ENCODE measurements around the gene SSR4. TPM values are rescaled to one million over a fixed set of nuclear protein-coding genes. Genes with fewer than 3 reads are reported as not detected.

Gene SSR4
- total RNA-seq, 2 donors from 2014 or later: 204 to 212 TPM

DNA sequence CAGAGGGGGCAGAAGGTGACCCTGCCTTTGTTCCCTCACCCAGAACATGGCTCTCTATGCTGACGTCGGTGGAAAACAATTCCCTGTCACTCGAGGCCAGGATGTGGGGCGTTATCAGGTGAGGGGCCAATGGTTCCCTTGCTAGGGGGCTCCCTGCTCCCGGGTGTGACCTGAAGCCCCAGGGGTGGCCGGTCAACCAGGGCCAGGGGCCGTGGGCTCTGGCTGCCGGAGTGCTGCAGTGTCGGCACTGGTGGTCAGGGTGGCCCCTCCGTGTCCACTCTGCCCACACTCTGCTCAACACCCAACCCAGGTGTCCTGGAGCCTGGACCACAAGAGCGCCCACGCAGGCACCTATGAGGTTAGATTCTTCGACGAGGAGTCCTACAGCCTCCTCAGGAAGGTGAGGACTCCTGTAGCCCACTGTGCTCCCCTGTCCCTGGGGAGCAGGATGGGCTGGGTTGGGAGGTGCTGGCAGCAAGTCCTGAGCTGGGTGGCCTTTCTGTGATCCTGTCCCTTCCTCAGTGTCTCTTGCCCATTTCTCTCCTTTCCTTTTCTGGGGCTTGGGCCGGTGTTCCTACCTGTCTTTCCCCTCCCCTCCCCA is 3.0 kb downstream of the SSR4 start:
- no peaks in the 10 kb centered on the region for H3K9me3 ChIP-seq (ENCODE audit: control insufficient read depth, low read length, poor library complexity, severe bottlenecking)
- ATAC-seq (no peak), DNase-seq (no peak)
- Mint-ChIP-seq H3K4me1 (peaks cover 16% of the 10 kb centered on the region), H3K36me3 (ENCODE audit: low read depth) (no peaks in the 10 kb centered on the region), H3K4me3 (no peak overlapping the region), H3K27ac (no peak overlapping the region), H3K27me3 (no peaks in the 10 kb centered on the region)

DNA sequence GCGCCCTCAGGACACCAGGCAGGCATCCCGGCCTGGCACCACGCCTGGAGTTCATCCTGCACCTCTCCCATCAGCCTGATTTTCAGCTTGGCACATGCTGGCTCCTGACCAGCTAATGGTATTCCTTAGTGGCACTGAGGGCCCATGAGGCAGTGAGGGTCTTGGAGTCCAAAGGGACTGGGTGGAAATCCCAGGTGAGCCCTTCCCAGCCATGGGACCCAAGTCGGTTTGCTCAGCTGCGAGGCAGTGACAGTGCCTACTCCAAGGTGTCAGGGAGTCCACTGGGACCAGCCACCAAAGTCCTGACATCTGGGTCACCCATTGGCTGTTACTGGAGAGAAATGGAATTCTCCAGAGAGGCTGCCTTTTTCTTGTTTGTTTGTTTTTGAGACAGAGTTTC is 4.9 kb downstream of the SSR4 start:
- Mint-ChIP-seq H3K4me1 (peaks cover 10% of the 10 kb centered on the region), H3K27ac (no peak overlapping the region), H3K27me3 (no peaks in the 10 kb centered on the region), H3K36me3 (ENCODE audit: low read depth) (no peaks in the 10 kb centered on the region), H3K4me3 (no peak overlapping the region)
- DNase-seq (no peak), ATAC-seq (no peak)
- H3K9me3 ChIP-seq (ENCODE audit: control insufficient read depth, low read length, poor library complexity, severe bottlenecking): no peaks in the 10 kb centered on the region

DNA sequence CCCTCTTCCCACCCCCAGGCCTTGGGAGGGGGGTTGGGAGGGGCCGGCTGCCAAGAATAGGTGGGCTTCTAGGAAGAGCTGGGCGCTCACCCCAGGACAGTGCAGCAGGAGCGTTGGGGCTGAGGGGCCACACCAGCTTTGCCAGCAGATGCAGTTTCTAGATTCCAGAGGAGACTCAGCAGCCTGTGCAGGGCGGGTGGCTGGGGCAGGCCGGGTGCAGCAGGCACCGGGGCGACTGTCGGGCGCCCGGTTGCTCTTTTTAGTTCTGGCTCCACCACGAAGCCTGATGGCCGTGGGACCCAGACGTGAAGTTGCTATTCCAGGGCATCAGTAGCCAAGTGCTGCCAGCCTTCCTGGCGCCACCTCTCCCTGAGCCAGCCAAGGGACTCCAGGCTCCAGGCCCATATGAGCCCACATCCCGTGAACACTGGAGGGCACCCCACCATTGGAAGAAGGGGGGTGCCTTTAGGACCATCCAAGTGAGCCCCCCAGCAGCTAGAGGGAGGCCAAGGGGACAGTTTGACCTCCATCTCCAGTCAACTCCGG is 5.8 kb downstream of the SSR4 start:
- no peaks in the 10 kb centered on the region for H3K9me3 ChIP-seq (ENCODE audit: control insufficient read depth, low read length, poor library complexity, severe bottlenecking)
- Mint-ChIP-seq H3K4me1 (peaks cover 8% of the 10 kb centered on the region), H3K4me3 (no peak overlapping the region), H3K27me3 (no peaks in the 10 kb centered on the region), H3K36me3 (ENCODE audit: low read depth) (no peaks in the 10 kb centered on the region), H3K27ac (no peak overlapping the region)
- ATAC-seq: no peak
- no peak for DNase-seq

DNA sequence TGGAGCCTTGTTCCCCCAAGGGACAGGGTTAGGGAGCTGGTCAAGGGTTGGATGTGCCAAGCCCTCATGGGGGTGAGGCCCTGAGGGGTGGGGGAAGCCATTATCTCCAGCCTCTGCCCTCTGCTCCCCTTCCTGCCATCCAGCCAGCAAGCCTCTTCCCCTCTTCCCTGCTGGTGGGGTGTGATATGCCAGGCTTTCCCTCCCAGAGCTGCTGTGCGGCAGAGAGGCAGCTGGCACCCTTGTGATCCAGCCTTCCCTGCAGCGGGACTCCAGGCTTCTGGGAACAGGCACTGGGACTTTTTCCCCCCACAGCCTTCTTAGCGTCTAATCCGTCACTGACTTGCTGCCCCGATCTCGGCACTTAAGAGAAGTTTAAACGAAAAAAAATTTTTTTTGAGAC is 6.3 kb downstream of the SSR4 start:
- ATAC-seq (no peak), DNase-seq (no peak)
- no peaks in the 10 kb centered on the region for H3K9me3 ChIP-seq (ENCODE audit: control insufficient read depth, low read length, poor library complexity, severe bottlenecking)
- Mint-ChIP-seq H3K4me3 (no peak overlapping the region), H3K4me1 (peaks cover 8% of the 10 kb centered on the region), H3K27me3 (no peaks in the 10 kb centered on the region), H3K27ac (peak overlapping the region; percentile 63), H3K36me3 (ENCODE audit: low read depth) (no peaks in the 10 kb centered on the region)

DNA sequence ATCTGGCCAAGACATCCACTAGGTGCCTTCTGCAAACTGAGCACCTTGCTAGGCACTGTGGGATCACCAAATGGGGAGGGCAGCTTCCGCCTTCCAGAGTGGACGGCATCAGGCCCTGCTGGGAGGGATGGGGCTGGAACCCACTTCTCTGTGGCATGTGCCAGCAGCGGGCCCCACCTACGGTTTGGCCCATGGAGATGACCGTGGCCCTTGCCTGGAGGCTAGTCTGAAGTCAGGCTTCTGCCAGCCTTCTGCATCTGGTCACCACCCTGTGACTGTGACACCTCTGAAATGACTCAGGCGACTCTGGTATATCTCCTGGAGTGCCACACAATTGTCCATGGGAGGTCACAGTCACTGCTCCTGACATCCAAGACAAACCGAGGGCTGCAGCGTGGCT is 7.2 kb downstream of the SSR4 start:
- peaks cover 4% of the 10 kb centered on the region for H3K4me1 Mint-ChIP-seq
- H3K9me3 ChIP-seq (ENCODE audit: control insufficient read depth, low read length, poor library complexity, severe bottlenecking): no peaks in the 10 kb centered on the region
- H3K4me3 Mint-ChIP-seq: no peak overlapping the region
- ATAC-seq (no peak), DNase-seq (no peak)
- no peaks in the 10 kb centered on the region for H3K36me3 Mint-ChIP-seq (ENCODE audit: low read depth)
- H3K27ac Mint-ChIP-seq: no peak overlapping the region
- H3K27me3 Mint-ChIP-seq: no peaks in the 10 kb centered on the region

DNA sequence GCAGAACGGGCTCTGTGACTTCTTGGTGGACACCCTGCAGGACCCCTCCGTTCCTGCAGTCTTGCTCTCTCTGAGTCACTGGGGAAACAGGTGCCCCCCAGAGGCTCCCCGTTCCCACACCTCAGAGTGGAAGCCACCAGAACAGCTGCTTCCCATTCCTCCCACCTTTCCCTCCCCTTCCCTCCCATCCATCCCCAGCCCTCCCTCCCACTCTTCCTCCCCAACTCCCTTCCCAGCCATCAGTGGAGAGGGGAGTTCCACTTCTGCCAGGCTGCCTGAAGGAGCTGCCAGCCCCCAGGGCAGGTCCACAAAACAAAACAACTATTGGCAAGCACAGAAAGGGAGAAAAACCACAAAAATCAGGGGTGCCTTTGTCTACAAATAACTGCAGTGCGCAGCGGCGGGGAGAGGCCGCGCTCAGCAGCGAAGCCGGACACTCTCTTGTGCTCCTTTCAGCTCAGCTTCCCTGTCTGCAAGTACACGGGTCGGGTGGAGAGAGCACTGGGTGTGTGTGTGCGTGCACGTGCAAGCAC is 8.1 kb downstream of the SSR4 start:
- Mint-ChIP-seq H3K4me1 (peaks cover 2% of the 10 kb centered on the region), H3K36me3 (ENCODE audit: low read depth) (no peaks in the 10 kb centered on the region), H3K4me3 (no peak overlapping the region), H3K27me3 (no peaks in the 10 kb centered on the region), H3K27ac (no peak overlapping the region)
- ATAC-seq: no peak
- no peak for DNase-seq
- no peaks in the 10 kb centered on the region for H3K9me3 ChIP-seq (ENCODE audit: control insufficient read depth, low read length, poor library complexity, severe bottlenecking)

DNA sequence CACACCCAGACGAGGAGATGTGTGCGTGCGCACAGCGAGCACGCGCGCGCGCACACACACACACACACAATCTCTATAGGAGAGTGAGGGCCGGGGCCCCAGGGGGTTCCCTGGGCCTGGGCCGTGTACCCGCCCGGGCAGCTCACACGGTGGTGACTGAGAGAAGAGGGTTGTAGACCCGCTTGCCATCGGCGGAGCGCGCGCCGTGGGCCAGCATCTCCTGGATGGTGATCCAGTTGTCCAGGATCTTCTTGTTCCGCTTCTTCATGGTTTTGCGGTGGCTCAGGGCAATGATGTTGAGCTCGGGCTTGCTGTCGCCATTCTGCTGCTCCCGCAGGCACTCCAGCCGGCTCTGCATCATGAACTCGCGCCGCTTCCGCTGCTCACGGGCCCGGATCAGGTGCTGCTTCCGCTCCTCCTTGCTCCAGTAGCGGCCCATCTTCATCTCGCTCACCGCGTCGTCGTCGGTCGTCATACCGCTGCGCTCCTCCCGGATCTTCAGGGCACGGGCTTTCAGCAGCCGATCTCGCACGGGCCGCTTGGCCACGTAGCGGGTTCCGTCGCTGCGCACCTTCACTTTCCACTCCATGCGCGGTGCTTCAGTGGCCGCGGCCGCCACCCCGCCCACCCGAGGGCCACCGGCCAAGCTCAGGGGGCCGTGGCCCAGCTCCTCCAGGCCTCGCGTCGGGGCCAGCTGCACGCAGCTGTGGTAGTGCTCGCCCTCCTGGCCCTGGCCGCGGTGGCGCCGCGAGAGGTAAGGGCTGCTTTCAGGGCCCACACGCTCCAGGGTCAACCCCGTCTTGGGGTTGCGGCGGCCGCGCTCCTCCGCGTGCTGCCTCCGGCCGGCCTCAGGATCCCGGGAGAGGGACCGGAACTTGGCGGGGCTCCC is 9.0 kb downstream of the SSR4 start:
- Mint-ChIP-seq H3K4me3 (no peak overlapping the region), H3K27me3 (no peaks in the 10 kb centered on the region), H3K4me1 (peaks cover 4% of the 10 kb centered on the region), H3K36me3 (ENCODE audit: low read depth) (no peaks in the 10 kb centered on the region), H3K27ac (no peak overlapping the region)
- ATAC-seq (no peak), DNase-seq (no peak)
- no peaks in the 10 kb centered on the region for H3K9me3 ChIP-seq (ENCODE audit: control insufficient read depth, low read length, poor library complexity, severe bottlenecking)

DNA sequence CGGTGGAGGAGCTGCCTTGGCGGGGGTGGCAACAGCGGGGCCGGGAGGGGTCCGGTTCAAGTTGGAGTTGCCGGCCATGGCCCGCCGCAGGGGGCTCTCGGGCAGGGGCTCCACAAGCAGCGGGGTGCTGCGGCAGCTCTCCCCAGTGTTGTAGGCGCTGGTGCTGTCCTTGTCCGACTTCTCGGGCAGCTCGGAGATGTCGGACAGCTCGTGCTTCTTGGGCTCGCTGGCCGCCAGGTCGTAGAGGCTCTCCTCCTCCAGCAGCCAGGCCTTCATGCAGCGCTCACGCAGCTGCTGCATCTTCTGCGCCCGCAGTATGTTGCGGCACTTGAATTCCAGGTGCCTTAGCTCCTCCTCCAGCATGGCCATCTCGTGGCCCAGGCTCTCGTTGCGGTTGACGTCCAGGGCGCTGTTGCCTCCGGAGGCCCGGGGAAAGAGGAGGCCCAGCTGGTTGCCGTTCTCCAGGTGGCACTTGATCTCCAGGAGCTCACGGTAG is 9.7 kb downstream of the SSR4 start:
- H3K4me1 Mint-ChIP-seq: peaks cover 4% of the 10 kb centered on the region
- no peak for DNase-seq
- H3K27me3 Mint-ChIP-seq: no peaks in the 10 kb centered on the region

DNA sequence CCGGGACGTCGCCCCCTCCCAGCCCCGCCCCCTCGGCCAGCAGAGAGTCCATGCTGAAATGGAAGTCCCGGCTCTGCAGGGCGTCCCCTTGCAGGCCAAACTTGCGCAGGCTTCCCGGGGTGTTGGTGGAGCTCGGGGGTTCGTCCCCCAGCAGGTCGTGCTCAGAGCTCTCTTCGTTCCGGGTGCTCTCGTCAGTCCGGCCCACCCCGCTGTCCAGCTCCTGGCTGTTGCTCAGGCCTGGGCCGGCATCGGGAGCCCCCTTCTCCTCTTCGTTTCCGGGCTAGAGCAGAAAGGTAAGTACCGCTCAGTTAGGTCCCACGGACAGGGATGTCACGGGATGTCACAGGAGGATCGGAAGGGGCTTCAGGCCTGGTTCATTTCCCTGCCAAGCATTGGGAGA is 10.2 kb downstream of the SSR4 start:
- Mint-ChIP-seq H3K27ac (no peak overlapping the region), H3K4me1 (peaks cover 4% of the 10 kb centered on the region), H3K36me3 (ENCODE audit: low read depth) (no peaks in the 10 kb centered on the region), H3K27me3 (no peaks in the 10 kb centered on the region), H3K4me3 (no peak overlapping the region)
- DNase-seq (no peak), ATAC-seq (no peak)
- no peaks in the 10 kb centered on the region for H3K9me3 ChIP-seq (ENCODE audit: control insufficient read depth, low read length, poor library complexity, severe bottlenecking)

More for the DNA sequence above, 9.7 kb downstream of the SSR4 start:
- H3K9me3 ChIP-seq (ENCODE audit: control insufficient read depth, low read length, poor library complexity, severe bottlenecking): no peaks in the 10 kb centered on the region
- no peak for ATAC-seq
- H3K27ac Mint-ChIP-seq: no peak overlapping the region
- no peaks in the 10 kb centered on the region for H3K36me3 Mint-ChIP-seq (ENCODE audit: low read depth)
- no peak overlapping the region for H3K4me3 Mint-ChIP-seq

DNA sequence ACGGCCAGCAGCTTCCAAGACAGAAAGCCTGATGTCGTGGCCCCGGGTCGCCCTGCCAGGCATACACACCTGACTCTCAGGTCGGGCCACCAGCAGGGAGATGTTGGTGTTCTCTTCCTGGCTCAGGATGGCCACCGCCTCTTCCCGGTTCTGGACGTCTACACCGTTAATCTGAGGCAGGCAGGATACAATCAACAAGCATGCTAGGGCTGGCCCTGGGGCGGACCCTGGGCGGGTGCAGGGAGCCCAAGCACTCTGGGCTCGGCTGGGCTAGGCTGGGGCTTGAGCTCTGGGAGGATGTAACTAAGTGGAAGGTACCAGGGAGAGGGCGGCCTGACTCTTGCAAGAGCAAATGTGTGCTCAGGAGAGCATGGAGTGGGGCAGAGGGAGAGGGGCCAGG is 11.0 kb downstream of the SSR4 start:
- H3K27me3 Mint-ChIP-seq: no peaks in the 10 kb centered on the region
- ATAC-seq: no peak
- H3K9me3 ChIP-seq (ENCODE audit: control insufficient read depth, low read length, poor library complexity, severe bottlenecking): no peaks in the 10 kb centered on the region
- H3K27ac Mint-ChIP-seq: no peak overlapping the region
- no peak overlapping the region for H3K4me3 Mint-ChIP-seq
- no peak for DNase-seq
- H3K4me1 Mint-ChIP-seq: peaks cover 4% of the 10 kb centered on the region
- H3K36me3 Mint-ChIP-seq (ENCODE audit: low read depth): no peaks in the 10 kb centered on the region

DNA sequence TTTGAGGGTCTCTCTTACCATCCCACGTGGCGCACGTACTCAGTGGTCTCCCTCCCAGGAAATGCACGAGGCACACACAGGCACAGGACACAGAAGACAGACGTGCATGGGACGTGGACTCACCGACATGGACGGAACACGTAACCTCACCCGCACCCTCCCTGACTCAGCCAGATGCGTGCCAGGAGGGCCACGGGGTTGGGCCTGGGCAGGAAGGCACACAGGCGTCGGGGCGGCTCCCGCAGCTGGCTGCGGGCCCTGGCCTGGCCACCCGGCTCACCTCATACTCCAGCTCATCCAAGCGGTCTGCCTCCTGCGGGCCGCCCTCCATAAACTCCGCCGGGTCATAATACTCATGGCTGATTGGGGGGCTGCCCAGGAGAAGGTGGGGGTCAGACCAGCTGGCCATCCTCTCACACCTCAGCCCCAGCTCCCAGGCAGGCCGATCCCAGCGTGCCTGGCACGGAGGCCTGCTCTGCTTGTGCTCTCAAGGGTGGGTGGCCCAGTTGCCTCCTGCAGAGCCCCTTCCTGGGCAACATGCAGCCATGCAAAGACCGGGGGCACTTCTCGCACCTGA is 12.6 kb downstream of the SSR4 start:
- Mint-ChIP-seq H3K4me3 (no peak overlapping the region), H3K27me3 (no peaks in the 10 kb centered on the region), H3K4me1 (peaks cover 7% of the 10 kb centered on the region), H3K27ac (no peak overlapping the region), H3K36me3 (ENCODE audit: low read depth) (no peaks in the 10 kb centered on the region)
- ATAC-seq: no peak
- no peaks in the 10 kb centered on the region for H3K9me3 ChIP-seq (ENCODE audit: control insufficient read depth, low read length, poor library complexity, severe bottlenecking)
- DNase-seq: no peak

DNA sequence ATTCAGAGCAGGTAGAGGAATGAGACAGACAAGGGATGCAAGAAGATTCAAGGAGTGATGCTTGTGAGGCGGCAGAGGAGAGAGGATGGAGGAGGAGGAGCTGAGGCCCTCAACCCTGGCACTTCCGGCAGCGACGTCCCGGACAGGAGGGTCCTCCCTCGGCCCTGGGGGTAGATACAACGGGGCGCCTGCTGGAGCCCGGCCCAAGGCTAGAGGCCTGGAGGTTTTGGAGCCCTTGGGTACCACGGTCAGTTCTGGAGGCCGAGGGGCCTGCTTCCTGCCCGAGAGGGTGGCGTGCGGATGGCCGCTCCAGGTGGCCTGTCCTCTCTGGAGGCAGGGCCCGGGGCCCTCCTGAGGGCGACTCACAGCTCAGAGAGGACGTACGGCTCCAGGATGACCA is 13.5 kb downstream of the SSR4 start:
- no peaks in the 10 kb centered on the region for H3K27me3 Mint-ChIP-seq
- no peak overlapping the region for H3K27ac Mint-ChIP-seq
- no peak for DNase-seq
- no peaks in the 10 kb centered on the region for H3K36me3 Mint-ChIP-seq (ENCODE audit: low read depth)
- no peak for ATAC-seq
- no peaks in the 10 kb centered on the region for H3K9me3 ChIP-seq (ENCODE audit: control insufficient read depth, low read length, poor library complexity, severe bottlenecking)
- no peak overlapping the region for H3K4me3 Mint-ChIP-seq
- H3K4me1 Mint-ChIP-seq: peaks cover 6% of the 10 kb centered on the region

DNA sequence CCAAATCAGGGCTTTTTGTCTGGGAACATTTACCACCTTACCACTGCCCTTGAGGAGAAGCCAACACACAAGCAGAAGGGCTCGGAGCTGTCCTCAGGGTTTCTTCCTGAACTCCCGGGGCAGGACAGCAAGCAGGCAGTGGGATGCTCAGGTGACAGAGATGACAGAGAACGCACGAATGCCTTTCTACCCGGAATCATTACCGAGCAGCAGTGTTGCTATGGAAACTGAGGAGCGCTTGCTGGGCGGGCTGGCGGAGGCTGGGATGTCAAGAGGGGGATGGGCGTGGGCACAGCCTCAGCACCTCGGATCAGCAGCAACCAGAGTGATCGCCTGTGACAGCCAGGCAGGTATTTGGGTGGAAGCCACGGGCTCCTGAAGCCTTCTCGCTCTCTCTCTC is 17.8 kb downstream of the SSR4 start:
- Mint-ChIP-seq H3K36me3 (ENCODE audit: low read depth) (peaks cover 2% of the 10 kb centered on the region), H3K27ac (no peak overlapping the region), H3K4me1 (peaks cover 22% of the 10 kb centered on the region), H3K4me3 (no peak overlapping the region), H3K27me3 (no peaks in the 10 kb centered on the region)
- no peak for DNase-seq
- H3K9me3 ChIP-seq (ENCODE audit: control insufficient read depth, low read length, poor library complexity, severe bottlenecking): no peaks in the 10 kb centered on the region
- ATAC-seq: no peak

All from T-helper 17 cell (primary cell).